ENCODE results near the gene C1orf167.
A peak's percentile ranks its signal among the peaks of the same experiment; 100 is the strongest.

C1orf167 gene

DNA sequence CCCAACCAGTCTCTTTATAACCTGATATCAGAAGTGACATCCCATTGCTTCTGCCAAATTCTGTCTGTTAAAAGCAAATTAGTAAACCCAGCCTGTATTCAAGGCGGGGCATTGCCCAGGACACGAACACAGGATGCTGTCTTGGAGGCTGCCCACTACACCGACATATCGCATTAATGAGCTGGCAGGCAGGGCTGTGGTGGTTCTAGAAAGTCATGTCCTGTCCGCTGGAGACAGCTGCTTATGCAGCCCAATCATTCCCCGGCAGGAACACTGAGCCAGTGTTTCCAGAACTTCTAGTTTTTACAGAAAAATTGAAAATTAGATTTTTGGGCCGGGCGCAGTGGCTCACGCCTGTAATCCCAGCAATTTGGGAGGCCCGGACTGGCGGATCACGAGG, 19.3 kb downstream of the C1orf167 start:
- TF ChIP-seq, protein P1, sequence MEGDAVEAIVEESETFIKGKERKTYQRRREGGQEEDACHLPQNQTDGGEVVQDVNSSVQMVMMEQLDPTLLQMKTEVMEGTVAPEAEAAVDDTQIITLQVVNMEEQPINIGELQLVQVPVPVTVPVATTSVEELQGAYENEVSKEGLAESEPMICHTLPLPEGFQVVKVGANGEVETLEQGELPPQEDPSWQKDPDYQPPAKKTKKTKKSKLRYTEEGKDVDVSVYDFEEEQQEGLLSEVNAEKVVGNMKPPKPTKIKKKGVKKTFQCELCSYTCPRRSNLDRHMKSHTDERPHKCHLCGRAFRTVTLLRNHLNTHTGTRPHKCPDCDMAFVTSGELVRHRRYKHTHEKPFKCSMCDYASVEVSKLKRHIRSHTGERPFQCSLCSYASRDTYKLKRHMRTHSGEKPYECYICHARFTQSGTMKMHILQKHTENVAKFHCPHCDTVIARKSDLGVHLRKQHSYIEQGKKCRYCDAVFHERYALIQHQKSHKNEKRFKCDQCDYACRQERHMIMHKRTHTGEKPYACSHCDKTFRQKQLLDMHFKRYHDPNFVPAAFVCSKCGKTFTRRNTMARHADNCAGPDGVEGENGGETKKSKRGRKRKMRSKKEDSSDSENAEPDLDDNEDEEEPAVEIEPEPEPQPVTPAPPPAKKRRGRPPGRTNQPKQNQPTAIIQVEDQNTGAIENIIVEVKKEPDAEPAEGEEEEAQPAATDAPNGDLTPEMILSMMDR (IDR thresholded peaks at IDR 0.05; ENCODE audit: low read depth, low read length) = no peak
- no peak overlapping the region for H3K4me3 ChIP-seq (ENCODE audit: low read depth, low read length)
- in situ Hi-C loops (cut with HindIII; ENCODE audit: low sequenced_read_pairs) = no loop called here
- DNase-seq (ENCODE audit: low read depth, low spot score) = no peak

DNA sequence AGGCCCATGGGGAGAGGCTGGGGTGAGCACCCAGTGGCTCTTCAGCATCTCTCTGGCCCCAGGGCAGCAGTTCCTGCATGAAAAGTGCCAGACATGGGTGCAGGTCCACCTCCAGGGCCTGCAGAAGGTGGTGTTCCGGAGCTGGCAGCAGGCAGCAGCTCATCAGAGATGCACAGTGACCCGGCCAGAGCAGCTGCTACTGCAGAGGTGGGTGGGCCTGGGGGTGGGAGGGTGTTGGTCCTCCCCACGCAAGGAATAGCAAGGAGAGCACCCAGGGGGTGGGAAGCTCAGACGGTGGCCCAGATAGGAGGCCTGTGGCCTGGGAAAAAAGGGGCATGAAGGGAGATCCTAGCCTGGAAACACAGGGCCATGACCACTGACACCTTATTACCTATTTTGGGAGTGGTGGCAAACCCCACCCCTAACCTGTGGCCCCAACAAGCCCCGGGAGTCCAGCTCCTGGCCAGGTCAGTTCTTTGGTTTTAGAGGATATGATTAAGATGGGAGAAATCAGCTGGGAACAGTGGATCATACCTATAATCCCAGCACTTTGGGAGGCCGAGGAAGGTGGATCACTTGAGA, 20.2 kb downstream of the C1orf167 start:
- no peak for DNase-seq (ENCODE audit: low read depth, low spot score)
- TF ChIP-seq, protein P1 (IDR thresholded peaks at IDR 0.05; ENCODE audit: low read depth, low read length) = no peak
- in situ Hi-C loops (cut with HindIII; ENCODE audit: low sequenced_read_pairs) = no loop called here
- H3K4me3 ChIP-seq (ENCODE audit: low read depth, low read length) = no peak overlapping the region

DNA sequence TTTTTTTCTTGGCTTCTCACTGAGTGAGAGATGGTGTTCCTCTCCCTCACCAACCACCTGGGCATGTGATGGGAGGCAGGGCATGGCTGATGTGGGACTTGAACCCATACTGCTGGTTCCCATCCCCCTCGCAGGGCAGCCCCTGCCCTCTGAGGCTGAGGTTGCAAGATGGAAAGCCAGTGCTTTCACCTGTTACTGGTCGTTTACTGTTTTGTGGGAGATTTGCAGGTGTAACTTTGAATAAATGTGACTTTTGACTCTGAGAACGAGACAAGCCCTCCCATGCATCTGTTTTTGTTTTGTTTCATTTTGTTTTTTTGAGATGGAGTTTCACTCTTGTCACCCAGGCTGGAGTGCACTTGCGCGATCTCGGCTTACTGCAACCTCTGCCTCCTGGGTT, 21.6 kb downstream of the C1orf167 start:
- no peak overlapping the region for H3K4me3 ChIP-seq (ENCODE audit: low read depth, low read length)
- in situ Hi-C loops (cut with HindIII; ENCODE audit: low sequenced_read_pairs) = no loop called here
- TF ChIP-seq, protein P1 (IDR thresholded peaks at IDR 0.05; ENCODE audit: low read depth, low read length) = no peak
- no peak for DNase-seq (ENCODE audit: low read depth, low spot score)

- in situ Hi-C loops (cut with HindIII; ENCODE audit: low sequenced_read_pairs) = no loop called here
- TF ChIP-seq, protein P1 (IDR thresholded peaks at IDR 0.05; ENCODE audit: low read depth, low read length) = no peak
- no peak overlapping the region for H3K4me3 ChIP-seq (ENCODE audit: low read depth, low read length)
- DNase-seq (ENCODE audit: low read depth, low spot score) = no peak
Observed at GRCh38 chr1:11784256-11784992, 22.4 kb downstream of the C1orf167 start.

GRCh38 chr1:11784993-11785769, 23.2 kb downstream of the C1orf167 start:
- in situ Hi-C loops (cut with HindIII; ENCODE audit: low sequenced_read_pairs) = no loop called here
- peak; percentile 50 for DNase-seq (ENCODE audit: low read depth, low spot score)
- TF ChIP-seq, protein P1 (IDR thresholded peaks at IDR 0.05; ENCODE audit: low read depth, low read length) = peak; percentile 93
- peak overlapping the region; percentile 13 for H3K4me3 ChIP-seq (ENCODE audit: low read depth, low read length)

GRCh38 chr1:11786168-11786567, 24.2 kb downstream of the C1orf167 start:
- DNase-seq (ENCODE audit: low read depth, low spot score) = no peak
- H3K4me3 ChIP-seq (ENCODE audit: low read depth, low read length) = no peak overlapping the region
- TF ChIP-seq, protein P1 (IDR thresholded peaks at IDR 0.05; ENCODE audit: low read depth, low read length) = no peak
- in situ Hi-C loops (cut with HindIII; ENCODE audit: low sequenced_read_pairs) = no loop called here
